CD4-positive, alpha-beta T cell treated with Interleukin-4 for 4 hours (primary cell): Measurements from ENCODE around the gene C18orf32.
"Not testable (repeated sequence)": the region's sequence is repeated elsewhere in the genome, so short reads cannot be mapped to it uniquely, and the experiment has no call there.

Experiments used
- DNase-seq: peaks from one replicate; pipeline ENCODE4 v3.0.0-alpha.2; 2020

C18orf32 gene

GRCh38 chr18:49486953-49487710 lies at the start of gene C18orf32:
C18orf32 (minus strand) TSS chr18:49487234; CDS start chr18:49483748, 3,486 bp downstream.
- peak; percentile 95 for DNase-seq

DNA sequence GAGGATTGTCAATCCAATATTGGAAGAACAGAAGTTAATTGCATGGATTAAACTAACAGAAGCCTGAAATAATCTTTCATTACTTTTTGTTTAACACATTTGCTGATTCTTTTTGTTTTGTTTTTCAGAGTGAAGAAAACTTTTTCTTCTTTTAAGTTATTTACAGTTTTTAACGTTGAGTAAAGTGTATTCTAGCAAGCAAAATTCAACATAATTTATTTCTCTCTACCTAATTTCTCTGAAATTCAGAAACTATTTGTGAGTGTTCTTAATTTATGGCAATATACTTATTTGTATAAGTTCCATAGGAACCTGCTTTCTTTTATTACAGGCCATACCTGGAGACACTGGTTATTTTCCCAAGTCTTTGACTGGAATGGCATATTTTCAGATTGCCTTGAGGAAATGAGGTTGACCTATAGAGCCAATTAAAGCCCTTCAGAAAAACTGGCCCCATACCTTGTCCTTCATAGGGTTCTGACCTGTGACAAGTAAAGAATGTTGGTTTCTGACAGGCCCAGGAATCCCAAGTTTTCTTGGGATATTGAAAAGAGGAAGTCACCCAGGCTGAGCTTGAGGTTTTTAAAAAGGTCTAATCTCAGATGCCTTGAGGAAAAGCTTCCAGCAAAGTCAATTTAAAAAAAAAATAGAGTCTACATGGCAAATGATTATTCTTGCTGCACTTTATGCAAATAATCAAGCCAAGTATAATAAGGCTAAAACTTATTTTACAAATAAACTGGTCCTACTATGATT lies 48.0 kb upstream of the C18orf32 start:
- DNase-seq = no peak

DNA sequence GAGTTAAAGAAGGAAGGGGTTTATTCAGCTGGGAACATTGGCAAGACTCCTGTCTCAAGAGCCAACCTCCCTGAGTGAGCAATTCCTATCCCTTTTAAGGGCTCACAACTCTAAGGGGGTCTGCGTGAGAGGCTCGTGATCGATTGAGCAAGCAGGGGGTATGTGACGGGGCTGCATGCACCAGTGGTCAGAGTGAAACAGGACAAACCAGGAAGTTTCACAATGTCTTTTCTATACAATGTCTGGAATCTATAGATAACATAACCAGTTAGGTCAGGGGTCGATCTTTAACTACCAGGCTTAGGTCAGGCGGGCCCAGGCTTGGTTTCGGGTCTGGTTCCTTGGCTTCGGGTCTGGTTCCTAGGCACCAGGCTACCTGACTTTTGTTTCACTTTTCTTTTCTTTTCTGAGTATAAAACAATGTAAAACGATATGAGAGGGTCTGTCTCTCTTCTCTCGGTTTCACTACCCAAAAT lies 44.7 kb upstream of the C18orf32 start:
- no peak for DNase-seq

GRCh38 chr18:49529596-49529995 lies 42.6 kb upstream of the C18orf32 start:
- no peak for DNase-seq

DNA sequence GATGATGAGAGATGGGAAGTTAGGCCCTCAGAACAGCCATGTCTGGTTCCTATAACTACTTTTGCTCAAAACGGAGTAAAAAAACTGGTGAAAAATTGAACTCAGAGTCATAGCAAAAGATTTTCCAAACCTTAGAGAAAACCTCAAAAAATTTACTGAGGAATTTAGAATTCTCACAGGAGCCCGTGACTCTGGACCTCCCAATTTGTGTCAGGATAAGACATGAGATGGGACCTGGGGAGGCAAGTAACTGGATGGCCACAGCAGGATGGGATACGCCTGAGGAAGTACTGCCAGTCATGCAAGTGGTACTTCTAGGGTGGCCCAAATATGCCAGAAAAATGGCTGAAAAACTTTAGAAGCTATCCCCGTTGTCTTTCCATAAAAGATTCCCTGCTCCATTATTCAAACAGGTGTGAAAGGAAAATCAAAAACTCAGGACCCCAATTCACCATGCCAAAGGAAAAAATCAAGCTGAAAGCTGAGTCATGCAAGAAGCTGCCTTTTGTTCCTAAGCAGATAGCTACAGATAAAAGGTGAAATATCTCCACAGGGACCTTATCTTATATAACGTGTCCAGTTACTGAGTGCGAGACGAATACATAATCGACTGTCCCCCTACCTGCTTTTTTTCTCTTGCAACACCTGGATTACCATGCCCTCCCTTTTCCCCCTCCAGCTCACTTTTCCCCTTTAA lies 40.7 kb upstream of the C18orf32 start:
- no peak for DNase-seq

GRCh38 chr18:49525981-49526380 lies 38.9 kb upstream of the C18orf32 start:
- DNase-seq = no peak

GRCh38 chr18:49524951-49525350 lies 37.9 kb upstream of the C18orf32 start:
- no peak for DNase-seq

DNA sequence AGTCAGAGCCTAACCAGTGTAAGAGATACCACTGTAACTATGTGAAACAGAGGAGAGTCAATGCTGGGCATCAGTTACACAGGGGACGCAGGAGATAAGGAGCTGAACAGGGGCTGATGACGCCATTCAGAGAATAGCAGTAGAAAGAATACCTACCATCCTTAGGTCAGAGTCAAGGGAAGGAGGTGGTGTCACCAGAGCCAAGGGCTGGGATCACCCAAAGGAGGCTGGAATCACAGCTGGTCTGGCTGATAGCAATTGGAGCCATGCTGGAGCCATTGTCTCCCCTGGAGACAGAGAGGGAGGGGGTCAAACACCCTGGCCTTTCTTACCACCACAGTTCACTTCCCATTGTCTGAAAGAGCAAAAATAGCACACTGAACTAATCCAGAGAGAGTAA lies 37.3 kb upstream of the C18orf32 start:
- DNase-seq = no peak

DNA sequence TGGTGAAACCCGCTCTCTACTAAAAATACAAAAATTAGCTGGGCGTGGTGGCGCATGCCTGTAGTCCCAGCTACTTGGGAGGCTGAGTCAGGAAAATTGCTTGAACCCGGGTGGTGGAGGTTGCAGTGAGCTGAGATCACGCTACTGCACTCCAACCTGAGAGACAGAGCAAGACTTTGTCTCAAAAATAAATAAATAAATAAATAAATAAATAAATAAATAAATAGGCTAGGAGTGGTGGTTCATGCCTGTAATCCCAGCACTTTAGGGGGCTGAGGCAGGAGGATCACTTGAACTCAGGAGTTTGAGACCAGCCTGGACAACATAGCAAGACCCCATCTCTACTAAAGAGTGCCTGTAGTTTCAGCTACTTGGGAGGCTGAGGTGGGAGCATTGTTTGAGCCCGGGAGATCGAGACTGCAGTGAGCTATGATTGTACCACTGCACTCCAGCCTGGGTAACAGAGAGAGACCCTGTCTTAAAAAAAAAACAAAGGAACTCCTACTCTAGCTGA lies 36.6 kb upstream of the C18orf32 start:
- DNase-seq = not testable (repeated sequence)

DNA sequence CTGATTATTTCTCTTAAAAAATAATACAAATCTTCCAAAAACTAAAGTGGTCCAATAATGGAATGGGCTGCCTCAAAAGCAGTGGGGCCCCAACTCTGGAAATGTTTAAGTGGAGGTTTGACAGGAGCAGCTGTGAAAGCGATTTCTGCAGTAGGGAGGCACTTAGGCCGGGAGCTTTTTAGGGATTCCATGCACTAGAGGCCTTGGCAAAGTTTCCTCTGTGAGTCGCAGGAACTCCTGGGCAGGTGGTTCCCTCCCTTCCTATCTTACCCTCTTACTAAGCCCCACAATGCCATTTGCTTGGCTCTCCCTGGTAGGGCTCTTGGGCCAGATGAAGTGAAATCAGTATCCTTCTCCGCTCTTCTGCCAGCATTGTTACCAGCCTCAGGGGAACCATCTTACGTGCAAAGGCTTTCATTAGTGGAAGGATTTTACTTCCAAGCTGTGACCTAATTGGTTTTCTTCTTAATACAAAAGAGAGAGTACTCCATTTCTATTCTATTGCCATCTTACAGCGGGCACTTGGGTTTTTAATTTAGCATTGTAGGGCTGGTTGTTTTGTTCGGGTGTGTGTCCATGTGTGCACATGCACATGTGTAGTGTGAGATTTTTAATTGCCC lies 34.3 kb upstream of the C18orf32 start:
- DNase-seq = no peak

GRCh38 chr18:49520661-49521145 lies 33.7 kb upstream of the C18orf32 start:
- no peak for DNase-seq

DNA sequence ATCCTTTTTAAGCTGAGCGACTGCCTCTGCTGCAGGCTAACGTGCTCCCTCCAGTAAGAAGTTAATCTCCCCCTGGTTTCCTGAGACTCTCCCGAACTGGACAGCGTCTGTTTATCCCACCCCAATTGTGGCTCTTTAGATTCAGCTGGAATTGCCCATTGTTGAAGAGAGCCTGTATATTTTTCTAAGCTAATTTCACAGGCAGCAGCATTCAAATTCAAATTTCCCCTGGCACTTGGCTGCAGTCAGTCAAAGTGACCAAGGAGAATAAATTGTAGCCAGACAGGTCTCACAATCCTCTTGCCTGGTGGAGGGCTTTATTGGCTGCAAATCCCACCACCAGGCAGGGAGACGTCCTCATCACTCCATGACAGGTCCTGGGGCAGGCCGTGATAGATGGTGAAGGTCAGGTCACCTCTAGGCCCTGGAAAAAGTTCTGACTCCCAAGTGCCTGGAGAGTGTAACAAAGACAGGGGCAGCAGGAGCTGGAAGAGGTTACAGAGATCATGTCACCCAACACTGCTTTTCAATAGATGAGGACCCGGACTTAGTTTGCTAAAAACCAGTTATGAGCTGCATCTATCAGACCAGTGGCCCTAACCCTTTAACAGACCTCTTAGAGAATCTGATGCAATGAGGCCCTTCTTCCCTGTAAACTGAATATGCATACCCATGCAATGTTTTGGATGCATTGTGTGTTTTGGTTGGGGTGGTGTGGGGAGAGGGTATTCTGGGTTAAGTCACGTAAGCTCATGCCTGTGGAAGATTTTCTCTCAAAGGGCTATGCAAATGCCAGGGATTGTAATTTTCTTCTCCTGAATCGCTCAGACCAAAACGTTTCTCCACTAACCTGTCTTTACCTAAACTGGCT lies 32.3 kb upstream of the C18orf32 start:
- no peak for DNase-seq

DNA sequence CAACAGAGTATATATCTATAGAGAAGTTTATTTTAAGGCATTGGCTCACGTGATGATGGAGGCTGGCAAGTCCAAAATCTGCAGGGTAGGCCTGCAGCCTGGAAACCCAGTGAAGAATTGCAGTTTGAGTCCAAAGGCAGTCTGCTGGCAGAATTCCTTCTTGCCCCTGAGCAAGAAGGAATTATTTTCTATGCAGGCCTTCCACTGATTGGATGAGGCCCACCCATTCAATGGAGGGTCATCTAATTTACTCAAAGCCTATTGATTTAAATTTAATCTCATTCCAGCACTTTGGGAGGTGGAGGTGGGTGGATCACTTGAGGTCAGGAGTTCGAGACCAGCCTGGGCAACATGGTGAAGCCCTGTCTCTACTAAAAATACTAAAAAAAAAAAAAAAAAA lies 30.4 kb upstream of the C18orf32 start:
- DNase-seq = no peak

GRCh38 chr18:49515516-49515915 lies 28.5 kb upstream of the C18orf32 start:
- no peak for DNase-seq

DNA sequence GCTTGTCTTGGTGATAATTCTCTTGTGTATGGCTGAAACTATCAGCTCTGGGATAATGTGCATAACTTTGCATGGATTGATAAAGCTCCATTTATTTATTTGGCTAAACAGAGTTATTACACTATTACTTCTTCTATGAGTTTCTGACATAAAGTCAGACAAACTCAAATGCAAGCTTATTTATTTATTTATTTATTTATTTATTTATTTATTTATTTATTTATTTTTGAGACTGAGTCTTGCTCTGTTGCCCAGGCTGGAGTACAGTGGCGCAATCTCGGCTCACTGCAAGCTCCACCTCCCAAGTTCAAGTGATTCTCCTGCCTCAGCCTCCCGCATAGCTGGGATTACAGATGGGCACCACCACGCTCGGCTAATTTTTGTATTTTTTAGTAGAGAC lies 28.0 kb upstream of the C18orf32 start:
- DNase-seq = not testable (repeated sequence)

DNA sequence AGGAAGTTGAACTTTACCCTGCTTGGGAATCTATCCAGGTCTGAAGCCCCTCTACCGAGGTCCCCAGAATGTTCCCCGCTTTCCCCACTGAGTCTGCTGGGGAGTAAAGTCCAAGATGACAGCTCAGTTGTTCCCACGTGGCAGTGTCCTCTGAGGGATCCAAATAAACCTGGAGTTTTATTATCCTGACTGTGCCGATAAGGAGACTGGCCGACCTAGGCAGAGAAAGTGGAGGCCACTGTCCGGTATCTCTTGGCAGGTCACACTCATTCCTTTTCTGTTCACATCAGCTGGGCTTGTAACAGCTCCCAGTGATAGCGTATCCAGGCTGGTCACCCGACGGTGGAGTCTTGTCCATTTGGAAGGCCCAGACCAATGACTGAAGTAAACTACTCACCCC lies 27.5 kb upstream of the C18orf32 start:
- DNase-seq = no peak

DNA sequence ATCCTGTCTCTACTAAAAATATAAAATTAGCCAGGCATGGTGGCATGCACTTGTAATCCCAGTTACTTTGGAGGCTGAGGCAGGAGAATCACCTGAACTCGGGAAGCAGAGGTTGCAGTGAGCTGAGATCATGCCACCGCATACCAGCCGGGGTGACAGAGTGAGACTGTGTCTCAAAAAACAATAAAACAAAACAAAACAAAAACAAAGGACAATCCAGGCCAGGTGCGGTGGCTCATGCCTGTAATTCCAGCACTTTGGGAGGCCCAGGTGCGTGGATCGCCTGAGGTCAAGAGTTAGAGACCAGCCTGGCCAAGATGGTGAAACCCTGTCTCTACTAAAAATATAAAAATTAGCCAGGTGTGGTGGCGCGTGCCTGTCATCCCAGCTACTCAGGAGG lies 25.8 kb upstream of the C18orf32 start:
- not testable (repeated sequence) for DNase-seq

GRCh38 chr18:49510393-49511115 lies 23.5 kb upstream of the C18orf32 start:
- peak; percentile 52 for DNase-seq

DNA sequence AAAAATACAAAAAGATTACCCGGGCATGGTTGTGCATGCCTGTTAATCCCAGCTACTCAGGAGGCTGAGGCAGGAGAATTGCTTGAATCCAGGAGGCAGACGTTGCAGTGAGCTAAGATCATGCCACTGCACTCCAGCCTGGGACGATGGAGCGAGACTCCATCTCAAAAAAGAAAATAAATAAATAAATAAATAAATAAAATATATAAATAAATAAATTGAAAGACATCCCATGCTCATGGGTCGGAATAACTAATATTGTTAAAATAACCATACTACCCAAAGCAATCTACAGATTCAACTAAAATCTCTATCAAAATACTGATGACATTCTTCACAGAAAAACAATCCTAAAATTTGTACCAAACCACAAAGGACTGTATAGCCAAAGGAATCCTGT lies 19.4 kb upstream of the C18orf32 start:
- DNase-seq = not testable (repeated sequence)

DNA sequence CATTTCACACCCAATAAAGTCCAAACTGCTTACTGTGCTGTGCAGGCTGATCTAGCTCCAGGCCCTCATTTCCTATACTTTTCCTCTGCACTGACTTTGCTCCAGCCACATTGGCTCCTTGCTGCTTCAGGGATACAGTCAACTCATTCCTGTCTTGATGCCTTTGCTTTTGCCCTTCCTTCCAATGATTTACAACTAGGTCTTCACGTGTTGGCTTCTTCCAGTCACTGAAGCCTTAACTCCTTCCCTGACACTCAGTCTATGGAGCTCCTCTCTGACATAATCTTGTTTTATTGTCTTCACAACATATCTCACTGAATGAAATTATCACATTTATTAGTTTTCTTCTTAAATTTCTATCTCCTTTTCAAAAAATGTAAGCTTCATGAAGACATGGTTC lies 16.9 kb upstream of the C18orf32 start:
- no peak for DNase-seq
